PFSK-1 (cell line): ENCODE measurements around the gene SYNDIG1L.

Experiments used
- POLR2AphosphoS5 ChIP-seq: IDR thresholded peaks from 2 replicates; pipeline ENCODE4 v1.6.1; 2012; ENCODE audit warnings: low read depth, mild to moderate bottlenecking, control low read depth, low read length, moderate library complexity
- SIN3A ChIP-seq: IDR thresholded peaks from 2 replicates; pipeline ENCODE4 v1.6.1; 2012; ENCODE audit warnings: mild to moderate bottlenecking, low read length, moderate library complexity, borderline replicate concordance; ENCODE audit not compliant: insufficient read depth
- TAF1 ChIP-seq: IDR thresholded peaks from 2 replicates; pipeline ENCODE4 v1.6.1; 2012; ENCODE audit warnings: low read length, control low read depth, borderline replicate concordance; ENCODE audit not compliant: insufficient read depth
- TF ChIP-seq, protein P1 (sequence below), 2 experiments: IDR thresholded peaks; 2 replicates each; pipeline versions ENCODE4 v1.6.1 to v1.8.0; 2011 to 2012; ENCODE audit warnings: low read depth in 2 of 2, low read length in 2 of 2, control low read depth in 1 of 2, inconsistent platforms in 1 of 2, mild to moderate bottlenecking in 1 of 2, moderate library complexity in 1 of 2; ENCODE audit not compliant: insufficient read depth in 1 of 2

- TF ChIP-seq POLR2AphosphoS5 (no peak), TAF1 (no peak), SIN3A (no peak)
- TF ChIP-seq, protein P1, sequence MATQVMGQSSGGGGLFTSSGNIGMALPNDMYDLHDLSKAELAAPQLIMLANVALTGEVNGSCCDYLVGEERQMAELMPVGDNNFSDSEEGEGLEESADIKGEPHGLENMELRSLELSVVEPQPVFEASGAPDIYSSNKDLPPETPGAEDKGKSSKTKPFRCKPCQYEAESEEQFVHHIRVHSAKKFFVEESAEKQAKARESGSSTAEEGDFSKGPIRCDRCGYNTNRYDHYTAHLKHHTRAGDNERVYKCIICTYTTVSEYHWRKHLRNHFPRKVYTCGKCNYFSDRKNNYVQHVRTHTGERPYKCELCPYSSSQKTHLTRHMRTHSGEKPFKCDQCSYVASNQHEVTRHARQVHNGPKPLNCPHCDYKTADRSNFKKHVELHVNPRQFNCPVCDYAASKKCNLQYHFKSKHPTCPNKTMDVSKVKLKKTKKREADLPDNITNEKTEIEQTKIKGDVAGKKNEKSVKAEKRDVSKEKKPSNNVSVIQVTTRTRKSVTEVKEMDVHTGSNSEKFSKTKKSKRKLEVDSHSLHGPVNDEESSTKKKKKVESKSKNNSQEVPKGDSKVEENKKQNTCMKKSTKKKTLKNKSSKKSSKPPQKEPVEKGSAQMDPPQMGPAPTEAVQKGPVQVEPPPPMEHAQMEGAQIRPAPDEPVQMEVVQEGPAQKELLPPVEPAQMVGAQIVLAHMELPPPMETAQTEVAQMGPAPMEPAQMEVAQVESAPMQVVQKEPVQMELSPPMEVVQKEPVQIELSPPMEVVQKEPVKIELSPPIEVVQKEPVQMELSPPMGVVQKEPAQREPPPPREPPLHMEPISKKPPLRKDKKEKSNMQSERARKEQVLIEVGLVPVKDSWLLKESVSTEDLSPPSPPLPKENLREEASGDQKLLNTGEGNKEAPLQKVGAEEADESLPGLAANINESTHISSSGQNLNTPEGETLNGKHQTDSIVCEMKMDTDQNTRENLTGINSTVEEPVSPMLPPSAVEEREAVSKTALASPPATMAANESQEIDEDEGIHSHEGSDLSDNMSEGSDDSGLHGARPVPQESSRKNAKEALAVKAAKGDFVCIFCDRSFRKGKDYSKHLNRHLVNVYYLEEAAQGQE (IDR thresholded peaks at IDR 0.05; ENCODE audit: insufficient read depth in 1 of 2, low read depth in 2 of 2, low read length in 2 of 2) = no peak
These were observed 25.0 kb downstream of the SYNDIG1L start for GRCh38 chr14:74400919-74401503.
